NCI-H1105 (cell line): ENCODE data around the gene EPG5.
"Not testable (repeated sequence)": the region's sequence is repeated elsewhere in the genome, so short reads cannot be mapped to it uniquely, and the experiment has no call there.

Experiments used
- DNase-seq: peaks from one replicate; lab custom pipeline; 2025; lab: John Stamatoyannopoulos, UW

Gene EPG5

DNA sequence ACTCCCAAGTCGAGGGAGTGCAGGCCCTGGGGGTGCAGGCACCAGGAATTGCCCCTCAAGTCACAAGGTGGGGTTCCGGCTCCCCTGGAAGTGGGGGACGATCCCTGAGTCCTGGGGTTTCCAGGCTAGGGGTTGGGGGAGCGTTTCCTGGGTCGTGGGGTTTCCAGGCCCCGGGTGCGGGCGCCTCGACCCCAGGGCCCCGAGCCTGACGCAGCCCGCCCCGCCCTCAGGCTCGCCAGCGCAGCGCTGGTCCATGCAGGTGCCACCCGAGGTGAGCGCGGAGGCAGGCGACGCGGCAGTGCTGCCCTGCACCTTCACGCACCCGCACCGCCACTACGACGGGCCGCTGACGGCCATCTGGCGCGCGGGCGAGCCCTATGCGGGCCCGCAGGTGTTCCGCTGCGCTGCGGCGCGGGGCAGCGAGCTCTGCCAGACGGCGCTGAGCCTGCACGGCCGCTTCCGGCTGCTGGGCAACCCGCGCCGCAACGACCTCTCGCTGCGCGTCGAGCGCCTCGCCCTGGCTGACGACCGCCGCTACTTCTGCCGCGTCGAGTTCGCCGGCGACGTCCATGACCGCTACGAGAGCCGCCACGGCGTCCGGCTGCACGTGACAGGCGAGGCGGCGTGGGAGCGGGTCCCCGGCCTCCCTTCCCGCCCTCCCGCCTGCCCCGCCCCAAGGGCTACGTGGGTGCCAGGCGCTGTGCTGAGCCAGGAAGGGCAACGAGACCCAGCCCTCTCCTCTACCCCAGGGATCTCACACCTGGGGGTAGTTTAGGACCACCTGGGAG, 129.7 kb downstream of the EPG5 start:
- no peak for DNase-seq

DNA sequence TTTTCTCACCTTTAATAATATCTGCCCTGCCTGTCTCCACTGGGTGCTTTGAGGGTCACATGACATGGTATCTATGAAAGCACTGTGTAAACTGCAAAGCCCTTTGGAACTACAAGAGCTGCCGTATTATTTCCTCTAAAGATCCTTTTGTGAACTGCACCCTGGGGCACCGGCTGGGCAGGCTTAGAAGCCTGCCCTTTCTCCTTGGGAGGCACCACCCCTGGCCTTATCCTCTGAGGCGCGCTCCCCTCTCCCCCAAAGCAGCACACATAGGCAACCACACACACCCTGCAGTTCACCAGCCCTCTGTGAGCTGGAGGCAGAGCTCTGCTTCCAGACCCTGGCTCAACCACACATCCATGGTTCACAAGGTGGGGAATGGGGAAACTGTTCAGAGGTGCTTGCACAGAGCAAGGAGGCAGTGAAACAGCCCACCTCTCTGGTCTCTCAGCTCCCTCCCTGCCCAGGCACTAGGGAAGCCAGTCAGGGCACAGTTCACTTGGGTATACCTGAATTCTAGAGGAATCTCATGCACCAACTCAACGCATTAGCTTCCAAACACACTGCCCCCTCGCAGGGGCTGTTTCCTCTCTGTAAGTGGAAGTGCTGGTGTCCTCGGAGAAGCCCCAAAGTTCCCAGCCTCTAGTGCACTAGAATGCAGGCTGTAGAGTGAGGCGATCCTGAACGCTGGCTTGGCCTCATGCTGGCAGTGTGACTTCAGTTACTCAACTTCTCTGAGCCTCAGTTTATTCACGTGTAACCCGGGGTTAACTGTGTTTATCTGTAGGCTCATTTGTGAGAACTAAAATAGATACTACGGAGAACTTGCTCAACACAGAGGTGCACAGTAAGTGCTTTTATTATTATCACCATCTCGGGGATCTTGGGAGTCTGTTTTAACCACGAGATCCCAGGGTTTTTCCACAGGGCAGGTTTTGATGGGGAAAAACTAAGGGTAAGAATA, 130.6 kb downstream of the EPG5 start:
- no peak for DNase-seq

DNA sequence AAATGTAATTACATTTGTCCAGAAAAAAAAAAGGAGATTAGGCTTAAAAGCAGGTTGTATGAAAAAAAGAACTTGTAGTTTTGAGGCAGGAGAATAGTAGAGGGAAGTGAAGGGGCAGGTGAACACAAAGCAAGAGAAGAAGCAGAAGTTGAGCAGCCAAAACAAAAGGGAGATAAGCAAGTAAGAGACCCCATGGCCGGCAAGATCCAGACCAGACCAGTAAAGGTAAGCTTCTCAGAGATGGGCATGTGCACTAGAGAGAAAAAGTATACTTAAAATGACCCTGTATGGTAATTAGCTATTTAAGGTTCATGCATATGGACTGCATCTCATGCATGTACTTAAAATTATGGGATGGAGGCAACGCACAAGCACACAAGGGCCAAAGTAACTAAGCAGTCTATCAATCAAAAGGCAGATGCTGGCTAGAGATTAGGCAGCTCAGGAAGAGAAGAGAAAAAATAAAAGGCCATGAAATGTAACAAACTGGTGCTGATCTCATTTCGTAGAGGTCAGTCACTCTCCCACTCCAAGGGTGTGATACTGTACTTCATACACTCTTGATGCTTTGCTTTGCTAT, 132.0 kb downstream of the EPG5 start:
- no peak for DNase-seq

DNA sequence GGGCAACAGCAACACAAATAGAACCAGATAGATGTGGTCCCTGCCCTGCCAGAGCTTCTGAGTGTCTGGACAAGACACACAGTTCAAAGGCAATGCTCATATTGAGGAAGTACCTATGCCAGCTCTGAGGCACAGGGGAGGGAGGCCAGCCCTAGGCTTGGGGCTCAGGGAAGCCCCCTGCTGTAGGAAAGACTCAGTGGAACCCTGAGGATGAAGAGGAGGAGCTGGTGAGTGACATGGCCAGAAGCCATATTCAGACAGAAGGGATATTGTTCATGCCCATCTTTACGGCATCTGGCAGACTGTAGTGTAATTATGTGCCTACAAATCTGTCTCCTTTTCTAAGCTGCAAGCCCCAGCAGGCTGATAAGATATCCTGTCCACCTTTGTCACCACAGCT, 132.8 kb downstream of the EPG5 start:
- DNase-seq = no peak

DNA sequence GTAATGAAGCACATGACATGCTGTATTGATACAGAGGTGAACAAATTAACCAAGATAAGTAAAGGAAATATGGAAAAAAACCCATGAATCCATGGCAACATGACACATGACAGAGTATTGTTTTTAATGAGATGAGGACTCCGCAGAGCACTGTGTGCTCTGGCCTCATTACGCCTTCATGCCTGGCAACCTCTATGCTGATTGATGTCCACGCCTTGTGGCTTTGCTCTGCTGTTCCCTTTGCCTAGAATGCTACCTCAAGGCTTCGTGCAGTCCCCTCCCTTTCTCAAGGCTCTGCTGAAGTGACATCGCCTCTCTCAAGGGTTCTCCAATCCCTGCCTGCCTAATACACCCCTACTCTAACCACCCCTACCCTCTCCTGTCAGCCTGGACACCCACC, 133.3 kb downstream of the EPG5 start:
- no peak for DNase-seq

DNA sequence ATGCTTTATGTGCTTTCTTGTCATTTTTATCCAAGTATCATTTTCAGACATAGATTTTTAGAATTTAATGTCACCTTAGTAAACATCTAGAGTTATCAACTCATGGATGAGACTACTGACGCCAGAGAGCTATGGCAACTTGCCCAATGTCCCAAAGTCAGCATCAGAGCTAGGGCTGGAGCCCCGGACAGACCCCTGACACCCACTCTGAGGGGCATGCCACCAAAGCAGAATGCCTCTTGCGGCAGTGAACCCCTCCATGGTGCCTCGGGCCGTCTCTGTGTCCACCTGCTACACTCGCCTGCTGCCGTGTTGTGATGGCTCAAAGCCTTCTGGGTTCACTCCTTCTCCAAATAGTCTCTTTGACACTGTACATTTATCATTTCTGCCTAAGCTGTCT, 136.2 kb downstream of the EPG5 start:
- DNase-seq = no peak

DNA sequence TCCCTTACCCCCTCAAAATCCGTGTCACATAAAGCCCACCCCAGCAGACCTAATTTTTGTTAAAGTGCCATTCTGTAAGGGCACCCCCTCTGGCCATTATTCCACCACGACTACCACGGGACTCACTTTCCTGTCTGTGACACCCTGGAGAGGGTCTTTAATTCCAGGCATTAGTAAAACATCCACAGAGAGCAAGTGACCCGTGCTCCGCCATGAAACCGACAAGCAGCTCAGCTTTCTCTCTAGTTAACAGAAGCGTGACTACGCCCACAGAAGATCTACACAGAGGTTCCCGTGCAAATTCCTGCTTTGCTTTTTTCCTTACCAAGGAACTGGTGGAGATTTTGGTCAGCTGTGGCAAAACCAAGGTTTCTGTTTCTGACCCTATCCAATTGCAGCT, 137.3 kb downstream of the EPG5 start:
- DNase-seq = no peak

DNA sequence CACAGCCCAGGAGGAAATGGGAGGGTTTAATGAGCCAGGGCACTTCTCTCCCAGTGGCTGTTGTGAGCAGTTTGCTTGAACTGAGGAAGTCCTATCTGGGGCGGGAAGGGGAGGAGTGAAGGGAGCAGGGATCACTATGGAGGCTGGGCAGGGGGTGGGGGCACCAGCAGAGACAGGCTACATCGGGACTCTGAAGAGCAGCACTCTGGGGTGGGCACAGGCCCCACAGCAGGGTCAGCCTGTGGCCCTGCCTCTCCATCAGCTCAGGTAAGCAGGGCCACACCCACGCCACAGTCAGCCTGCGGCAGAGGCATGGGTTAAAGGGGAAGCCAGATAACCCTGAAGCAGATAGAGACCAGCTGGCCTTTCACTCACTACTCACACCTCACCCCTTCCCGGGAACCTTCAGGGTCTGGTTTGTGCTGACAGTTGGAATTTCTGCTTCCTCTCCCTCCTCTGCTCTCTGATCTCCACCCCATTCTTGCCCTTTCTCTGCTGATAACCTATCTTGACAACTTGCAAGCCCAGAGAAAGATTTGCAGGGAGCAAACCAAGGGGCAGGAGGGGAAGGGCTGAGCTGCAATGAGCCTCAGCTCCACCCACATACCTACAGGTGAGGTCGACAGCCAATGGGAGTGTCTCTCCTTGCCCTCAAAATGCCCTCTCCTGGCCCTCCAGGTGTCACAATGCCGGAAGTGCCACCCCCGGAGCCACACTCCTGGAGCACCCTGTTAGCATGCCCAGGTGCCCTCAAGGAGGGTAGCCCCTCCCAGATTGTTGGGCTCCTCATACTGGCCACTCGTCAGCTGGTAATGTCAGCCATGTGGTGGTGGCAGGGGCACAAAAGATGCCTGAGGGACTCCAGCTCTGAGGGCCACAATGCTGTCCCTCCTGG, 138.0 kb downstream of the EPG5 start:
- DNase-seq = no peak

DNA sequence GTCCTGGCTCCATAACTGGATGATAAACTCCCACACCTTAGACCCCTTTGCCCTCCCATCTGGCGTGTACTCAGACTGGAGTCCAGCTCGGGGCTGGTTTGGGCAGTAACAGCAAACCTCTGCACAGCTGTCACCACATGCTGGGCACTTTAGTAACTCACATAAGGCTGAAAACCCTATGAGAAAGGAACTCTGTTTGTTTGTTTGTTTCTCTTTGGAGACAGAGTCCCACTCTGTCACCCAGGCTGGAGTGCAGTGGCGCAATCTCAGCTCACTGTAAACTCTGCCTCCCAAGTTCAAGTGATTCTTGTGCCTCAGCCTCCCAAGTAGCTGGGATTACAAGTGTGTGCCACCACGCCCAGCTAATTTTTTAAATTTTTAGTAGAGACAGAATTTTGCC, 140.4 kb downstream of the EPG5 start:
- DNase-seq = not testable (repeated sequence)

DNA sequence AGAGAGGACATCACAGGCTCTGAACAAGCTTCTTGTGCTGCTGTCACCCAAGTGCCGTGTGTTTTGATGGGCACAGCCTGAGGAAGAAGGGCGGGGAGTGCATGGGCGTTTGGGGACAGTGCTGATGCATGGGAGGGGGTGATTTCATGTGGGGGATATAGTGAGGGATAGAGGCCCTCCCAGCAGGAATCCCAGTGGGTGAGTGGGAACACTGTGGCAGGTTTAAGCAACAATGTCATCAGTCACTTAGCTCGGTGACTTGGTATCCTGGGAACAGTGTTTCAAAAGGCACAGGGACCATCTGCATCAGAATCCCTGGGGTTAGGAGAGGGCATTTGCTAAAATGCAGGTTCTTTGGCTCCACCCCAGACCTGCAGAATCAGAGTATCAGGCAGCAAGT, 141.0 kb downstream of the EPG5 start:
- no peak for DNase-seq

DNA sequence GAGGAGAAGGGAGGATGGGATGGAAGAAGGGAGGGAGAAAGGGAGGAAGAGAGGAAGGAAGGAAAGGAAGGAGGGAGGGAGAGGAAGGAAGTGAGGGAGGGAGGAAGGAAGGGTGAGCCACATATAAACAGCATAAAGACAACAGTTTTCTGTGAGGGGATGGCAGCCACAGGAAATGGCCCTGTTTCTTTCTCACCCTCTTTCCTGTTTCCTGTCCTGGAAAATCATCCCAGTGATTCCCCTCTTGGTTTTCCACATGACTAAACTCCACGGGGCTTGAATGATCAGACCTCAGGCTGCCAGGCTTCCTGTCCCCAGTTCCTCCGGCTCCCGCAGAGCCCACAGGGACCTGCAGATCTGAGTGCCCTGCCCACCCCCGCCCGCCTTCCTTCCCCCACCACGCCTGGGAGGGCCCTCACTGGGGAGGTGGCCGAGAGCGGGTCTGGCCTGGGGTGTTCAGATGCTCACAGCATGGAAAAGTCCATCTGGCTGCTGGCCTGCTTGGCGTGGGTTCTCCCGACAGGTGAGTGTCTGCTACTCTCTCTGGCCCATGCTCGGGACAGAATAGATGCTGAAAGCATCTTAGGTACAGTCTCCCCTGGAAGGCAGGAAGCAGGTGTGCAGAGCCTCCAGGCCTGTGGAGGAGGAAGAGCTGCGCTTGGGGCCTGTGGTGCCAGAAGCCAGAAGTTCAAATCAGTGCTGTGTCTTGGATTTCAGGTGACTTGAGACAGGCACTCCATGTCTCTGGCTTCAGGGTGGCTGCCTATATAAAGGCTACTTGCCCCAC, 141.7 kb downstream of the EPG5 start, which contains the start of gene SIGLEC15:
TSS of gene SIGLEC15 (plus strand) at position 418 of the 787 bp plus-strand sequence. CDS start at position 472, 54 bp downstream.
- no peak for DNase-seq

DNA sequence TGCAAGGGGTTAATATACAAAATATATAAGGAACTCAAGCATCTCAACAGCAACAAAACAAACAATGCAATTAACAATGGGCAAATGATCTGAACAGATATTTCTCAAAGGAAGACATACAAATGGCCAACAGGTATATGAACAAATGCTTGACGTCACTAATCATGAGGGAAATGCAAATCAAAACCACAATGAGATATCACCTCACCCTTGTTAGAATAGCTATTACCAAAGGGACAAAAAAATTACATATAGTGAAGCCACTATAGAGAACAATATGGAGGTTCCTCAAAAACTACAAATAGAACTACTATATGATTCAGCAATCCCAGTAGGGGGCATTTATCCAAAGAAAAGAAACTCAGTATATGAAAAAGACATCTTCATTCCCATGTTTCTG, 145.4 kb downstream of the EPG5 start:
- DNase-seq = no peak

DNA sequence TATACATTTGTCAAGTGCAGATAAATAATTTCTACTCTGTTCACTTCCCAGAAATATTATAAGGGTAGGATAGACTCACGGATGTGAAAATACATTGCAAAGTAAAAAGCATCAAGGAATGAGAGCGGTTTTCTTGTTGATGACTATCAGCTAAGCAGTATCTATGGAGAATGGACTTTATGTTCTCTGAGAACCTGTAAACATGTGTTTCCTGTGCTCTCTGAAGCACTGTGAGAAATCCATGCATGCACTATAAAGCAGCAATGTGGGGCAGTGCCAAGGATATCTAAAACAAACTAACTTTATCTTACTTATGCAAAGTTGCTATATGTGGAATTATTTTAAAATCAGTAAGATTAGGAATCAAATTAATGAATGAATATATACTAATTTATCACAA, 146.1 kb downstream of the EPG5 start:
- DNase-seq = no peak

DNA sequence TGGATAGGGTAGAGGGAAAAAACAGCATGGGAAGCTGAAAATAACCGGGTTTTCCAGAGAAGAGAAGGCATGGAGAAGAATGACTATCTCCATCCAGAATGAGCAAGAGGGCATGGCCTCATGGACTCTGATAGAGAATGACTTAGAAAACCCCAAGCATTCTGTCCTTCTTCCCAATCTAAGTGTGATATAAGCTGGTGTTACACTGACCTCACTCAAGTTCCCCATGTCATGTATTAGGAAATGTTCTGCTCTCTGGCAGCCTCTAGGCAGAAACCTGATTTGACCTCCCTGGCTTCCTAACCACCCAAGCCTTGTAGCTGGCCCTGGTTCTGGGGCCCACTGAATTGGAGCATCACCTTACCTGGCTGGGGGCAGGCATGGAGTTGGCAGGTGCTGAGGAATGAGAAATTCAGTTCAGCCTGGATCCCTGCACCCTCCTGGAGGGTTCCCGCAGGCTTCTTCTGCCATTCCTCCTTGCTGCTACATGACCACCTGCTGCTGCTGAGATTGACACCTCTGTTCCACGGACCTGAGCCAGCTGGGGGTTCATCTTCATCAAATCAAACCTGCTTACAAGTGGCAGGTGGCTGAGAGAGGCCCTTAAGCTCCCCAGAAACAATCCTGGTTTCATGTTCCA, 146.9 kb downstream of the EPG5 start:
- no peak for DNase-seq

DNA sequence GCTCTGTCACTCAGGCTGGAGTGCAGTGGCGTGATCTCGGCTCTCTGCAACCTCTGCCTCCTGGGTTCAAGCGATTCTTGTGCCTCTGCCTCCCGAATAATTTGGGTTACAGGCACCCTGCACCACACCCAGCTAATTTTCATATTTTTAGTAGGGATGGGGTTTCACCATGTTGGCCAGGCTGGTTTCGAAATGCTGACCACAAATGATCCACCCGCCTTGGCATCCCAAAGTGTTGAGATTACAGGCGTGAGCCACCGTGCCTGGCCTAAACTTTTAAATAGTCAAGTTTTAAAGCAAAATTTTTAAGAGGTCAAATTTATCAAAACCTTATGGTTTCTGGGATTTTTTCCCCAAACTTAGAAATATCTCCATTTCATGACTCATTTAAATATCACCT, 148.4 kb downstream of the EPG5 start:
- DNase-seq = not testable (repeated sequence)

DNA sequence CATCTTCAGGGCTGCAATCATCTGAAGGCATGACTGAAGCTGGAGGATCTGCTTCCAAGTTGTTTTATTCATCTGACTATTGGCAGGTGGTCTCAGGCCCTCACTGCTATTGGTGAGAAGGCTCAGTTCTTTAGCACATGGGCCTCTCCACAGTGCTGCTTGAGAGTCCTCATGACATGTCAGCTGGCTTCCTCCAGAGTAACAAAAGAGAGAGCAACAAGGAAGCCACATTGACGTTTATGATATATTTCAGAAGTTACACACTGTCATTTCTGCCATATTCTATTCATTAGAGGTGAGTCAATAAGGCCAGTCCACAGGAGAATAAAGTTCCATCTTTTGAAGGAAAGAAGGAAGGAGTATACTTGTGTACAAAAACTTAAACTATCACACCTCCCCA, 149.6 kb downstream of the EPG5 start:
- DNase-seq = no peak

DNA sequence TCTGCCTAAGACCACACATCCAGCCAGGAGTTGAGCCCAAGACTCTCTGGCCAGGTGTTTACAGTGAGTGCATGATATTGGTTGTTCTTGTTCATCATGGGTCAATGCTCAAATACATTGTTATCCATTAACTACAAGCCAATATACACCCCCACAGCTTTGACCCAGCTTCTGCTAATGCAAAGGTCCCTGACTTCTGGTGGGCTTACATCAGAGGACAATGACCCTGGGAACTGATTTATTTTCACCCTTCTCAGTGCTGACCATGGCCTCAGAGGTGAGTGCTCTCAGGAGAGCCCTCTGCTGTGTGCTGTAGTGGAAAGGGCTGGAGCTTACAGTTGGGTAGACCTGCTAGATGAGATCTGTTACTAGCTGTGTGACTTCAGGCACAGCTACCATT, 152.4 kb downstream of the EPG5 start:
- DNase-seq = not testable (repeated sequence)

DNA sequence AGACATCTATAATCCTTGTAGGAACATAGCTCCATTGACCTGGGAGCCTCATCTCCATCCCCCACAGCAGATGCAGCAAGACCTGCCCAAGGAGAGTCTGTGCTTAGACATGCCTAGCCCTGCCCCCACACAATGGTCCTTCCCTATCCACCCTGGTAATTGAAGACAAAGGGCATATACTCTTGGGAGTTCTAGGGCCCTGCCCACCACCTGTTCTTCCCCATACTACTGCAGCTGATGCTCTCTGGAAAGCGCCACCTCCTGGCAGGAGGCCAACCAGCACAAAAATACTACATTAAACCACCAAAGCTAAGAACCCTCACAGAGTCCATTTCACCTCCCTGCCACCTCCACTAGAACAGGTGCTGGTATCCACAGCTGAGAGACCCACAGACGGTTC, 160.0 kb downstream of the EPG5 start:
- DNase-seq = peak; percentile 58

DNA sequence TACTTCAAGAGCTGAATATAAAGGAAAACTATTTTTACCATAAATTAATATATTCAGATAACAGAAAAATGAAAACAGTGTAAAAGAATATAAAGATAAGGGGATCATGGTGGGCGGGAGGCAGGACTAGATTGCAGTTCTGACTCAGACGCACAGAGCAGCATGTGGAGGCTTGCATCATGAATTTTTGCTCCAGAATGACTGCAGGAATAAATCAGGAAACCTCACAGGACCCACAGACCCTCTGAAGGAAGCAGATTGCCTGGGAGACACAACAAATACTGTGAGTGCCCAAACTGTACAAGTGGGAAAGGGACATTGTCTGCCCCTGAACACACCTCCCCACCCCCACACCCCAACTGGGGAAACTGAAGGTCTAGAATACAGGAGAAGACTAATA, 160.9 kb downstream of the EPG5 start:
- DNase-seq = no peak

DNA sequence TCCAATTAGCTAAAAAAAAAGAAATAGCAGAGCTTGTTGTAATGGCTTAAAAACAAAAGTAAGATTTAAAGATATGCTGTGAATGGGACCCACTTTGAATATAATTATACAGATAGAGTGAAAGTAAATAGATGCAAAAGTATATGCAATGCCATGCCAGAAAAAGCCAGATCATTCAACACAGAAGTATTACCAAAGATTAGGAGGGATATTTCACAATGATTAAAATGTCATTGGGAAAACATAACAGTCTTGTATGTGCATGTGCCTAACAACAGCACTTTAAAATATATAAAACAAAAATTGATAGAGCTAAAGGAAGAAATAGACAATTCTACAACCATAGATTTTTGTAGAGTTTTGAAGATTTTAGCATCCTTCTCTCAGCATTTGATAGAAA, 161.6 kb downstream of the EPG5 start:
- no peak for DNase-seq
